Stimulated activated naive B cell treated with anti-CD40 and anti-IgM and Interleukin-4, amounts not matched to agents 10 μg/mL and 1 μg/mL and 100 μg/mL, for 72 hours (primary cell): Measurements from ENCODE around the gene PPP2R2C.

ENCODE experiments used
- ATAC-seq, 2 donors: fragments of 150-1000 bp; cut with Tn5 transposase; replicated peaks; 2 replicates each; pipeline ENCODE4 v1.10.0; 2021; ENCODE audit warnings: moderate library complexity in 1 of 2
- DNase-seq: peaks from one replicate; pipeline ENCODE4 v3.0.0; 2021
- H3K27ac Mint-ChIP-seq: one replicate; pipeline ENCODE4 v1.8.0; 2022; ENCODE audit warnings: mild to moderate bottlenecking, mixed read lengths
- H3K27me3 Mint-ChIP-seq, 2 donors: one replicate each; pipeline ENCODE4 v1.8.0; 2022; ENCODE audit warnings: mixed read lengths in 2 of 2
- H3K36me3 Mint-ChIP-seq, 2 donors: one replicate each; pipeline ENCODE4 v1.8.0; 2022; ENCODE audit warnings: mixed read lengths in 2 of 2, mild to moderate bottlenecking in 1 of 2
- H3K4me1 Mint-ChIP-seq, 2 donors: one replicate each; pipeline ENCODE4 v1.8.0; 2022; ENCODE audit warnings: mixed read lengths in 2 of 2, mild to moderate bottlenecking in 1 of 2
- H3K4me3 Mint-ChIP-seq, 2 donors: one replicate each; pipeline ENCODE4 v1.8.0; 2022; ENCODE audit warnings: mild to moderate bottlenecking in 2 of 2, mixed read lengths in 2 of 2, moderate library complexity in 1 of 2
- H3K9me3 Mint-ChIP-seq, 2 donors: one replicate each; pipeline ENCODE4 v1.8.0; 2022; ENCODE audit warnings: mixed read lengths in 2 of 2, mild to moderate bottlenecking in 1 of 2

Gene PPP2R2C

DNA sequence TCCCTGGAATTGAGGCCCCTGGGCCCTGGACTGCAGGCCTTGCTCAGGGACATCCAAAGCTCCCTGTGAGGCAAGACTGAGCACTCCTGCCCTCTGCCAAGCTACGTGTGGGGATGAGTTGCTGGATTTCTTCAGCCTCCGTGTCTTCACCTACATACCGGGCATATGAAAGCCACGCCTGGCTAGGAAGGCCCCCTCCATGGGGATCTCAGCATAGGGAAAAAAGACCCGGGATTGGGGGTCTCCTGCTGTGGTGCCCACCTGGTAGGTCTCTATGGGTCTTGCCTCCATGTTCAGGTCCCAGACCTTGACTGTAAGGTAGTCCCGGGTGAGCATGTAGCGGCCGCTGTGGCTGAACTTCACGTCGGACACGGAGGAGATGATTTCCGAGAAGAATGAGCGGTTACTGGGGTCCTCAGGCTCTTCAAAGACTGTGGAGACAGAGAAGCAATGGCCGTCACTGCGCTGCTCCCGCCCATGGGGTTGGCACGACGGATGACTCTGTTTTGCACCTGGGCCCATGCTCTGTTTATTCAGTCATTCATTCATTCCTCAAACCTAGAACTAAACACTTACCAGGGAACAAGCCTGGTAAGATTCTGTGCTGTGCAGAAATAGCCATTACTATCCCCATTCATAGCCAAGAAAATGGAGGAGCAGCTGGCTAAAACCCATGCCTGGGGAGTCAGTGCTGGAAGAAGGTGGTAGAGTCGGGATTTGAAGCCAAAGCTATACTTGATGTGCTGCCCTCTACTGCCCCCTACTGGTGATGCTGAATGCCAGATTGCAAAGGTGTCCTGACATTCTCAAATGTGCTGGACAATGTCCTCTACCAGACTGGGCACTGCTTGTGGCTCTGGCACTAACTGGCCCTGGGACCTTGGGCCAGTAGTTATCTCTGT is 138.9 kb downstream of the PPP2R2C start:
- Mint-ChIP-seq H3K36me3 (no peaks in the 10 kb centered on the region), H3K27me3 (peaks cover 59 to 60% of the 10 kb centered on the region in 2 donors), H3K27ac (no peak overlapping the region), H3K9me3 (peaks cover 0 to 3% of the 10 kb centered on the region in 2 donors), H3K4me1 (peaks cover 13 to 17% of the 10 kb centered on the region in 2 donors), H3K4me3 (no peak overlapping the region)
- DNase-seq (no peak), ATAC-seq (no peak)

DNA sequence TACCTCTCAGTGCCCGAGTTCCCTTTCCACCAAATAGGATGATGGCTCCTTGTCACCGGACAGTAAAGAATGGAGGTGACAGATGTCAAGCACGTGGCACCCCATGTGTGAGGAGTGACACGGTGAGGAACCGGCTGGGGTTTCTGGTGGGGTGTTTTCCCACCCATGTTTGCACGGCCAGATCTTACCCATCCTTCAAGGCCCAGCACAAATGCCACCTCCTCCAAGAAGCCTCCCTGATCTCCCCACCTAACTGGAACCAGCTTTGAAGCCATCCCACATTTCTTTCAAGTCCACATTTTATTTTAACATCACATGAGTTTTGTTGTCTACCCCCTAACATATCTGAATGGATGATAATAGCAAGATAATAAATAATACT is 139.8 kb downstream of the PPP2R2C start:
- Mint-ChIP-seq H3K4me3 (no peak overlapping the region), H3K4me1 (peaks cover 6 to 8% of the 10 kb centered on the region in 2 donors), H3K27ac (no peak overlapping the region), H3K9me3 (peaks cover 0 to 3% of the 10 kb centered on the region in 2 donors), H3K27me3 (peaks cover 59 to 60% of the 10 kb centered on the region in 2 donors), H3K36me3 (no peaks in the 10 kb centered on the region)
- no peak for ATAC-seq
- no peak for DNase-seq

DNA sequence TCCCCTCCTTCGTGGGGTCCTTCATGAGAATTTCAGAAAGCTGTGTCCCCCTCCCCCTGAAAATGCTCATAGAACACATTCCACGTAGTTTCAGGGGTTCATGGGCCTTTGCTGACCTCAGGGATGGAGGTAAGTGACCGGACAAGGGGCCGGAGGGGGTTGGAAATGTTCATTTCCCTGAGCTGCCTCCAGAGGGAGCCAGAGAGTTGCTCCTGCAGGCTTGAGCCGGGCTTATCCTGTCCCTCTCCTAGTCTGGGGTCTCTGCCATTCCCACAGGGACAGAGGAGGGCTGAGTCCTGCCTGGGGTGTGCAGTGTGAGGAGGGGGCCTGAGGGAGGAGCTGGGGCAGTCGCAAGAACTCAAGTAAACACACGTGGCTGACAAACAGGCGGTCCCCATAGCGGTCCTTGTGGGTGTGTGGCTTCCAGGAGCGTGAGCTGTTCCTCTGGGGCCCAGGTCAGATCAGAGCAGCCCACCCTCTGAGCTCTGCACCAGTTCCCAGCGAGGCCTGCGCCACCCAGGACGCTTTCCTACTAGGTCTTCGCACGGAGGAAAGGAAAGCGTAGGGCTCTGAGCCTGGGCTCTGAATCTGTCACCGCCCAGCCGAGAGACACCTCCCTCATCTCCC is 140.3 kb downstream of the PPP2R2C start:
- H3K4me1 Mint-ChIP-seq, result peaks cover 3 to 5% of the 10 kb centered on the region in 2 donors
- ATAC-seq (no peak), DNase-seq (no peak)
- H3K27me3 Mint-ChIP-seq, result peaks cover 56% of the 10 kb centered on the region in 2 donors
- H3K4me3 Mint-ChIP-seq, result no peak overlapping the region
- peaks cover 0 to 3% of the 10 kb centered on the region in 2 donors for H3K9me3 Mint-ChIP-seq
- H3K36me3 Mint-ChIP-seq, result no peaks in the 10 kb centered on the region
- H3K27ac Mint-ChIP-seq, result no peak overlapping the region

DNA sequence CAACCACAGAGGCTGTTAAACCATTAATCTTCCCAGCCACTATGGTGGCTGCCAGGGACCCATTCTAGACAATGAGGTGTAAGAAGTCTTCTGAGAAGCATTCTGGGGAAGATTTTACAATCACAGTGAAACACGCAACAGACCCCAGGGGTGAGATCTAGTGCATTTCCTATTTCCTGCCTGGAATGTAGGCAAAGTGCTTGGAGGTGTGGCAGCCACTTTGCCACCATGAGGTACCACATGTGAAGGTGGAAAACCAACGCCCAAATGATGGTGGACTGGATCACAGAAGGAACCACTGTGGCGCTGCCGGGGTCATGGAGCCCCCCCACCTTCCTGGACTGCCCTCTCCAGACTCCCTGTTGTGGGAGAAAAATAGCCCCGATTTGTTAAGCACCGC is 140.9 kb downstream of the PPP2R2C start:
- Mint-ChIP-seq H3K27ac (no peak overlapping the region), H3K4me1 (peaks cover 2 to 5% of the 10 kb centered on the region in 2 donors), H3K4me3 (no peak overlapping the region), H3K27me3 (peaks cover 59 to 60% of the 10 kb centered on the region in 2 donors), H3K9me3 (peaks cover 0 to 3% of the 10 kb centered on the region in 2 donors), H3K36me3 (no peaks in the 10 kb centered on the region)
- no peak for ATAC-seq
- no peak for DNase-seq

DNA sequence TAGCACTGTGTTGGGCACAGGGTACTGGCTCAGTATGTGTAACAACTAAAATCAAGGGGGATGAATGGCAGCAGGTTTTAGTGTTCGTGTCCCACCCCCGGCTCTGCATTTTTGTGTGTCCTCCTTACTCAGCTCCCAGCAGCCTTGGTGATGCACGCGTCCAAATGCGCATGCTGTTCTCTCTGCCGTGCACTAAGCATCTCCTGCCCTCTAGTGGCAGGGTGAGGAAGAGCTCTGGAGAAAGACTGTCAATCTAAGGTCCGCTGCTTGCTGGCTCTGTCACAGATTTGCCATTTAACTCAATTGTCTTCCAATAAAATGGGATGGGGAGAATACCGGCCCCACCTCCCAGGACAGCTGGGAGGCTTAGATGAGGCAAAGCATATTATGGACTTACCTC is 141.4 kb downstream of the PPP2R2C start:
- H3K4me1 Mint-ChIP-seq, result peaks cover 2 to 5% of the 10 kb centered on the region in 2 donors

DNA sequence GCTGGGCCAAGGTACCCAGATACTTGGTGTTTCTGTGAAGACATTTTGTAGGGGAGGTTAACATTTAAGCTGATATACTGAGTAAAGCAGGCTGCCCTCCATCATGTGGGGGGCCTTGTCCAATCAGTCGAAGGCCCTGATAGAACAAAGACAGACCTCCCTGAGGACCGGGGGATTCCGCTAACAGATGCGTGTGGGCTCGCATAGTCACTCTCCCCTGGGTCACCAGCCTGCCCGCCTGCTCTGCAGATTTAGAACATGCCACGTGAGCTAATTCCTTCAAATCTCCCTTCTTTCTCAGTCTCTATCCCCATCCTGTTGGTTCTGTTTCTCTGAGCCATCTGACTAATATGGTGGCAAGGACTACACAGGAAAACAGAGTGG is 142.0 kb downstream of the PPP2R2C start:
- ATAC-seq (no peak), DNase-seq (no peak)
- no peak overlapping the region for H3K4me3 Mint-ChIP-seq
- no peak overlapping the region for H3K27ac Mint-ChIP-seq
- H3K4me1 Mint-ChIP-seq, result peaks cover 2 to 5% of the 10 kb centered on the region in 2 donors
- peaks cover 0 to 5% of the 10 kb centered on the region in 2 donors for H3K9me3 Mint-ChIP-seq
- peaks cover 62 to 69% of the 10 kb centered on the region in 2 donors for H3K27me3 Mint-ChIP-seq
- no peaks in the 10 kb centered on the region for H3K36me3 Mint-ChIP-seq

More for the DNA sequence above, 141.4 kb downstream of the PPP2R2C start:
- ATAC-seq, result no peak
- Mint-ChIP-seq H3K4me3 (no peak overlapping the region), H3K36me3 (no peaks in the 10 kb centered on the region), H3K9me3 (peaks cover 0 to 4% of the 10 kb centered on the region in 2 donors), H3K27ac (no peak overlapping the region), H3K27me3 (peaks cover 64% of the 10 kb centered on the region in 2 donors)
- DNase-seq, result no peak

DNA sequence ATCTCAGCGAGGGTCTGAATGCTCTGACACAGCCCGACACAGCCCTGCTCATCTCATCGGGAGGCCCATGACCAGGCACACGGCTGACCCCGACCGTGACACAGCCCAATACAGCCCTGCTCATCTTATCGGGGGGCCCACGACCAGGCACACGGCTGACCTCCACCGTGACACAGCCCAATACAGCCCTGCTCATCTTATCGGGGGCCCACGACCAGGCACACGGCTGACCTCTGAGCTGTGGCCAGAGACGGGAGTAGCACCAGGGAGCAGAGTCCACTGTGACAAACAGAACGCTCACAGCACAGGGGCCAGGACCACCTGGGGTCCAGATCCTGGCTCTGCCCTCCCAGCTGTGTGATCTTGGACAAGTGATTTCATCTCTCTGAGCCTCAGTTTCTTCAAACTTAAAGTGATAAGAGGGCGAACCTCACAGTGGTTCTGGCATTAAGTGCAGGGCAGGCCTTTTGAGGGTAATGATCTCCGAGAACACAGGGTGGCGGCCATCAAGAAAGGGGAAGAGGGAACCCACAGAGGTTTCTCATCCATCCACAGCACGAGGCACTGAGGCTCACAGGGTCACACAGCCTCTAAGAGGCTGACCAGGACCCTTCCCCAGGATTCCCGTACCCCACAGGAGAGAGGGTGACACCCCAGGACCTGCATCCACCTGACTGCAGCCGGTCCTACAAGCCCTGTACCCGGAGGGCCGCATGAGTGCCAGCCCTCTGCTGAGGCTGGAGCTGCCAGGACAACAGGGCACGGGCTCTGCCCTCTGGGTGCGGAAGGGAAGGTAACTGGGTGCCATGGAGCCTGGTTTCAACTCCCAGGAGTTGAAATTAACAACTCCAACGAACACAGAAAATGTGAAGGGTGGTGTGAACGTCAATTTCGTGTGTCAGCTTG is 142.7 kb downstream of the PPP2R2C start:
- H3K27ac Mint-ChIP-seq, result no peak overlapping the region
- H3K4me1 Mint-ChIP-seq, result peaks cover 3 to 6% of the 10 kb centered on the region in 2 donors
- no peak for DNase-seq
- no peak overlapping the region for H3K4me3 Mint-ChIP-seq
- no peaks in the 10 kb centered on the region for H3K36me3 Mint-ChIP-seq
- peaks cover 0 to 5% of the 10 kb centered on the region in 2 donors for H3K9me3 Mint-ChIP-seq
- no peak for ATAC-seq
- peaks cover 58 to 69% of the 10 kb centered on the region in 2 donors for H3K27me3 Mint-ChIP-seq

DNA sequence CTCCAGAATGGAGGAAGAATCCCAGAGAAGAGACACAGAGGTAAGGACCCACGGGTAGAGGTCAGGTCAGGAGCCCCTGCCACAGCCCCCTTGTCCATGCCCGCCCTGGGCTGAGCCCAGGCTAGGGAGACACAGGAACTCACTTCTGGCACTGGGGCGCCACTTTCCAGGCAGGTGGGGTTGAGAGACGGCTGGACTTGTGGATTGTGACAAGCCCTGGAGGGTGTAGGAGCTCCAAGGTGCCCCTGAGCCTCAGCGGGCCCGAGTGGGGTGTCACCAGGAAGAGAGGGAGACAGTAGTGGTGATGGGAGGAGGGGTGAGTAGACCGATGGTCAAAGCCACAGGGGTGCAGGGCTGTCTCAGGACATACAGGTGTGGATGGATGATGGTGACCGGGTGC is 143.9 kb downstream of the PPP2R2C start:
- Mint-ChIP-seq H3K27me3 (peaks cover 68 to 77% of the 10 kb centered on the region in 2 donors), H3K4me3 (no peak overlapping the region), H3K27ac (no peak overlapping the region), H3K9me3 (peaks cover 0 to 5% of the 10 kb centered on the region in 2 donors), H3K4me1 (peaks cover 5 to 15% of the 10 kb centered on the region in 2 donors), H3K36me3 (no peaks in the 10 kb centered on the region)
- ATAC-seq (no peak), DNase-seq (no peak)

DNA sequence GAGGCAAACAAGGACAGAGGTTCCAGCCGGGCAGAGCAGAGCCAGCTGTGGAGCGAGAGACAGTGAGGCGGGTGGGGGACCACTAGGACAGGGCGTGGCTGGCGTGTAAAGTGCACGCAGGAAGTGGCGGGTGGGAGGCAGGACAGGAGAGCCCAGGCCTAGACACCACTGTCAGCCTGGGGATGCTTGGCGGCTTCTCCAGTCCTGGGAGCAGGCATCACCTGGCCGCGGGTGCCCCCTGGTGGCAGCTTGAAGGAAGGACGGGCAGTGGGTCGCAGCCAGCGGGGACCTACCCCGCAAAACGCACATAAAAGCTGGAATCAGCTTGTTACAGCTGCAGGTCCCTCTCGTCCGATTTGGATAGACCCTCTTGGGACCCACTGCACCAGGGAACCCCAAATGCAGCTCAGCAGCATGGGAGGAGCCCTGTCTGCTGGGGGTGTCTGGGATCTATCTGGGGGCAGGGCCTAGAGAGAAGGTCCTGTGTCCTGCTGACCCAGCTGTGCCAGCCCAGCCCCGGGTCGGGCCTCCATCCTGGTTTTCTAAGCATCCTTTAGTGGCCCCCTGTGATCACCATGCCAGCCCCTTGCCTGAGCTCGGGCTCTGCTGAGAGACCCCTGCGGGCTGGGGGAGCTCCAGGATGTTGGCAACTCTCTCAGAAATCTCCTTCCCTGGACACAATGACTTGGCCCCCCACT is 145.0 kb downstream of the PPP2R2C start:
- Mint-ChIP-seq H3K27ac (no peak overlapping the region), H3K9me3 (peaks cover 0 to 3% of the 10 kb centered on the region in 2 donors), H3K4me3 (no peak overlapping the region), H3K36me3 (no peaks in the 10 kb centered on the region), H3K27me3 (peaks cover 69 to 77% of the 10 kb centered on the region in 2 donors), H3K4me1 (peaks cover 5 to 15% of the 10 kb centered on the region in 2 donors)
- peak; percentile 81 for ATAC-seq
- DNase-seq, result peak; percentile 60

DNA sequence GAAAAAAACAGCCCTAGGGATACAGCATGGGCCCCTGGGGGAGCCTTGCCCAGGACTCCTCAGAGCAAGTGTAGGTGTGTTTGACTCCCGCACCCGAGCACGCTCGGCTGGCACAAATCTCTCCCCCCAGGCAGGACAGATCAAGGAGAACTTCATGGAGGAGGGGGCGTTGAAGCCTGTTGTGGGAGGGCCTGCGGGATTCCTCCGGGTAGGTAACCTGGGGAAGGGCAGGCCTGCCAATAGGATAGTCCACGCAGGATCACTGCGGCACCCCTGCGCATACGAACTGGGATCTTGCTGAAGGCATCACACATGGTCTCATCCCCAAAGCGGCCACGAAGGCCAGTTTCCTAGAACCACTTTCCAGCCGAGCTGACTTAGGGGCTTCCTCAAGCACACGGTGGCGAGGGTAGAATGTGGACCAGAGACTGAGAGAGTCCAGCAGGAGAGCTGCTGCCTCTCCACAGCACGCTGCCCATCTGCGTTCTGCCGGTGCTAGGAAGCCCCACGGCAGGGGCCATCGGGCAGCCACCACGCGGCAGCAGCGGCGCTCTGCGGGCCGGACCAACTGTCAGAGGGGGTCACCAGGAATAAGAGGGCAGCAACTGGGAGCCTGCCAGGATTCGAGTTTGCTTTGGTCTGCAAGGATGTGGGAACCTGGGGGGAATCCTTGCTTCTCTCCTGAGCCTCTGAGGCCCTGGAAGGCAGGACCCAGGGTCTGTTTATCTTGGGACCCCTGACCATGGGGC is 145.9 kb downstream of the PPP2R2C start:
- ATAC-seq (no peak), DNase-seq (no peak)
- H3K9me3 Mint-ChIP-seq, result peaks cover 0 to 2% of the 10 kb centered on the region in 2 donors
- H3K27me3 Mint-ChIP-seq, result peaks cover 71 to 80% of the 10 kb centered on the region in 2 donors
- H3K27ac Mint-ChIP-seq, result no peak overlapping the region
- peaks cover 5 to 15% of the 10 kb centered on the region in 2 donors for H3K4me1 Mint-ChIP-seq
- no peaks in the 10 kb centered on the region for H3K36me3 Mint-ChIP-seq
- H3K4me3 Mint-ChIP-seq, result no peak overlapping the region

DNA sequence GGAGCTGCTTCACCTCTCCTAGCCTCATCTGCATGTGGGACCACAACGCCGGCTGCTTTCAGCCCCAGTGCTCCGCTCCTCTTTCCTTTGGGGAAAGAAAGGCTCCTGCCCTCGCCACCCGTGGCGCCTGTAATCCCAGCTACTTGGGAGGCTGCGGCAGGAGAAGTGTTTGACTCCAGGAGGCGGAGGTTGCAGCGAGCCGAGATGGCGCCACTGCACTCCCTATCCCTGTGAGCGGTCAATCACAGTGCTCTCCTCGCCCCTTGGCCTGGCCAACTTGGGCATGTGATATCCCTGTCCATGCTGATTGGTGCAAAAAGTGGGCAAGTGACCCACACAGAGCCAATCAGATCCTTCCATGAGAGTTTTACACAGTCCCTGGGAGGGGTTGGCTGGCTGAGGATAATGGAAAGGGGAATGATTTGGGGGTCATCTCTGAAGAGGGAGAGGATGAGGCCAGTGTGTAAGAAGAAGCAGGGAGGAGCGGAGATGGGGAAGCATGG is 146.6 kb downstream of the PPP2R2C start:
- H3K36me3 Mint-ChIP-seq, result no peaks in the 10 kb centered on the region
- no peak overlapping the region for H3K4me3 Mint-ChIP-seq
- ATAC-seq, result no peak
- no peak overlapping the region for H3K27ac Mint-ChIP-seq
- H3K4me1 Mint-ChIP-seq, result peaks cover 5 to 15% of the 10 kb centered on the region in 2 donors
- no peak for DNase-seq
- peaks cover 0 to 2% of the 10 kb centered on the region in 2 donors for H3K9me3 Mint-ChIP-seq
- peaks cover 68 to 80% of the 10 kb centered on the region in 2 donors for H3K27me3 Mint-ChIP-seq

DNA sequence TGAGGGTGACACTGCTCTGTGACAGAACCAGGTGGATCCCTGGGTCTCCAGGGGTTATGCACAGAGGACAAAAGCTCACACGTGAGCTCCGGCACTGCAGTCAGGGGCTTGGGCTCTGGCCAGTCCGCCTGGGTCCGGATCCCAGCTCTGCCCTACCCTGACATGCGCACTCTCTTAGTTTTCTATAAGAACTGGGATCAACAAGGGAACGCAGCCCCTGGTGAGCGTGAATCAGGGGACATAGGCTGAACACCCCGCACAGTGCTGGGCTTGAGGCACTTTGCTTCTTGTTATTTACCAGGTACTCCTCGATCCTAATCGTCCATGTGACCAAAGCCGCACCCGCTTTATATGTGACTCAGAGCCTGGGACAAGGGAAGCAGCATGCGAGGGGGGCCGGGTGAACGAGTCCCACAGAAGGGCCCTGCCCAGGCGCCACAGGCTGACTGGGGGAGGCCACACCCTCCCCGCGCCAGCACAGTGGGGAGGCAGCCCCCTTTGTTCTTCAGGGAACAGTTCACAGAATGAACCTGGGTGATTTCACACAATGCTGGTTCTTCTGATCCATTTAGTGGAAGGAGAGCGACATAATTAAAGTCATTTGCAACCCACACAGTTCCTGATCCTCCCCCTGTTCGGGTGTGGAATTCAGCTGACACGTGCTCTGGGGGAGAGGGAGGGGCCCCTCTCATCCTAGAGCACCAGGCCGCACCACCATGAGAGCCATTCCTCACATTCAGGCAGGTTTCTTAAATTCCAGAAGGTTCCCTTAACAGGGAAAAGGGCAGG is 147.2 kb downstream of the PPP2R2C start:
- no peak overlapping the region for H3K27ac Mint-ChIP-seq
- peaks cover 5 to 15% of the 10 kb centered on the region in 2 donors for H3K4me1 Mint-ChIP-seq
- no peak for ATAC-seq
- no peaks in the 10 kb centered on the region for H3K36me3 Mint-ChIP-seq
- no peak overlapping the region for H3K4me3 Mint-ChIP-seq
- peaks cover 0 to 2% of the 10 kb centered on the region in 2 donors for H3K9me3 Mint-ChIP-seq
- H3K27me3 Mint-ChIP-seq, result peaks cover 69 to 82% of the 10 kb centered on the region in 2 donors
- DNase-seq, result no peak
